Endothelial cell (in vitro differentiated cells): ENCODE results near the gene PRKAG2. TPM values are rescaled to one million over a fixed set of nuclear protein-coding genes. Genes with fewer than 3 reads are reported as not detected.

ENCODE experiments used
- DNase-seq: peaks from one replicate; pipeline ENCODE4 v3.0.0; 2021; ENCODE audit warnings: low spot score
- H3K27ac Mint-ChIP-seq: one replicate; pipeline ENCODE4 v1.8.0; 2021; ENCODE audit warnings: mixed read lengths, inconsistent platforms; ENCODE audit not compliant: unreplicated experiment
- H3K27me3 Mint-ChIP-seq: one replicate; pipeline ENCODE4 v1.8.0; 2021; ENCODE audit warnings: mild to moderate bottlenecking, moderate library complexity, mixed read lengths, inconsistent platforms; ENCODE audit not compliant: unreplicated experiment
- H3K36me3 Mint-ChIP-seq: one replicate; pipeline ENCODE4 v1.8.0; 2021; ENCODE audit warnings: mild to moderate bottlenecking, low read depth, mixed read lengths, inconsistent platforms; ENCODE audit not compliant: unreplicated experiment
- H3K4me1 Mint-ChIP-seq: one replicate; pipeline ENCODE4 v1.8.0; 2021; ENCODE audit warnings: mild to moderate bottlenecking, mixed read lengths, inconsistent platforms; ENCODE audit not compliant: unreplicated experiment
- H3K4me3 Mint-ChIP-seq: one replicate; pipeline ENCODE4 v1.8.0; 2021; ENCODE audit warnings: mild to moderate bottlenecking, mixed read lengths, inconsistent platforms; ENCODE audit not compliant: unreplicated experiment
- H3K9me3 Mint-ChIP-seq: one replicate; pipeline ENCODE4 v1.8.0; 2021; ENCODE audit warnings: mixed read lengths, inconsistent platforms; ENCODE audit not compliant: unreplicated experiment
- CTCF ChIP-seq: fragments of 200-600 bp; sonication (generic); IDR thresholded peaks from one replicate; pipeline ENCODE4 v1.5.0; 2021; ENCODE audit warnings: antibody characterized with exemption; ENCODE audit not compliant: unreplicated experiment
- total RNA-seq: library from RNA; stranded (reverse); fragmentation: NEBNext Ultra II Directional; extraction: Animal tissue kit (Norgen Biotek cat#: 25700); gene quantifications from one replicate; pipeline ENCODE4 v1.2.1, GENCODE V29; 2021; ENCODE audit not compliant: unreplicated experiment

The PRKAG2 gene
- total RNA-seq, 1 donor from 2014 or later: 16.0 TPM

- no peak for DNase-seq
- no peaks in the 10 kb centered on the region for H3K36me3 Mint-ChIP-seq
- peaks cover 4% of the 10 kb centered on the region for H3K4me1 Mint-ChIP-seq
These were observed 133.4 kb downstream of the PRKAG2 start for GRCh38 chr7:151743481-151743983.

GRCh38 chr7:151742713-151743480 is 134.0 kb downstream of the PRKAG2 start:
- DNase-seq: no peak
- Mint-ChIP-seq H3K4me3 (peak overlapping the region; percentile 38), H3K27me3 (peaks cover 3% of the 10 kb centered on the region), H3K27ac (no peak overlapping the region), H3K4me1 (peaks cover 4% of the 10 kb centered on the region), H3K9me3 (no peaks in the 10 kb centered on the region), H3K36me3 (no peaks in the 10 kb centered on the region)
- TF ChIP-seq CTCF: no peak

More at GRCh38 chr7:151743481-151743983, 133.4 kb downstream of the PRKAG2 start:
- peaks cover 3% of the 10 kb centered on the region for H3K27me3 Mint-ChIP-seq
- peak overlapping the region; percentile 38 for H3K4me3 Mint-ChIP-seq
- H3K27ac Mint-ChIP-seq: no peak overlapping the region
- H3K9me3 Mint-ChIP-seq: no peaks in the 10 kb centered on the region
- no peak for TF ChIP-seq CTCF

- Mint-ChIP-seq H3K4me3 (no peak overlapping the region), H3K36me3 (no peaks in the 10 kb centered on the region), H3K9me3 (no peaks in the 10 kb centered on the region), H3K4me1 (peaks cover 4% of the 10 kb centered on the region), H3K27me3 (no peaks in the 10 kb centered on the region), H3K27ac (no peak overlapping the region)
- no peak for DNase-seq
- TF ChIP-seq CTCF: no peak
These were observed 135.3 kb downstream of the PRKAG2 start for GRCh38 chr7:151741585-151741984.

- H3K36me3 Mint-ChIP-seq: no peaks in the 10 kb centered on the region
- H3K4me1 Mint-ChIP-seq: peaks cover 4% of the 10 kb centered on the region
- H3K4me3 Mint-ChIP-seq: no peak overlapping the region
- no peak for DNase-seq
- H3K27me3 Mint-ChIP-seq: no peaks in the 10 kb centered on the region
- no peaks in the 10 kb centered on the region for H3K9me3 Mint-ChIP-seq
- no peak overlapping the region for H3K27ac Mint-ChIP-seq
- no peak for TF ChIP-seq CTCF
These were observed 136.6 kb downstream of the PRKAG2 start for GRCh38 chr7:151740081-151740851.

GRCh38 chr7:151738925-151739324 is 138.0 kb downstream of the PRKAG2 start:
- Mint-ChIP-seq H3K27me3 (no peaks in the 10 kb centered on the region), H3K4me1 (peaks cover 4% of the 10 kb centered on the region), H3K4me3 (no peak overlapping the region), H3K9me3 (no peaks in the 10 kb centered on the region), H3K27ac (no peak overlapping the region), H3K36me3 (no peaks in the 10 kb centered on the region)
- DNase-seq: no peak
- no peak for TF ChIP-seq CTCF
